SK-N-SH (cell line): ENCODE measurements around the gene PEBP1. TPM values are rescaled to one million over a fixed set of nuclear protein-coding genes. Genes with fewer than 3 reads are reported as not detected.

Source experiments
- CTCF ChIA-PET: fragments of 300-600, 350-600 bp; formaldehyde crosslinking; extraction: SDS; loops from one replicate; lab custom pipeline; 2021; lab: Yijun Ruan, JAX
- POLR2A ChIA-PET: fragments of 350-600 bp; sonication (Branson Sonifier 250); formaldehyde crosslinking; extraction: SDS; loops from one replicate; lab custom pipeline; 2020; ENCODE audit warnings: antibody characterized with exemption, inconsistent platforms; lab: Yijun Ruan, JAX
- DNase-seq: peaks from one replicate; pipeline ENCODE4 v3.0.0; 2012
- H2AFZ ChIP-seq: fragments of 200-600 bp; sonication (generic); 2 replicates; pipeline ENCODE4 v1.8.1; 2016; ENCODE audit warnings: antibody characterized with exemption, mild to moderate bottlenecking, low read depth
- H3F3A ChIP-seq: fragments of 200-600 bp; sonication (generic); replicated peaks from 2 replicates; pipeline ENCODE3; 2016; ENCODE audit warnings: antibody characterized with exemption, mild to moderate bottlenecking; ENCODE audit not compliant: insufficient read depth
- H3K27ac ChIP-seq, 2 experiments: fragments of 200-500 bp in 1 of 2; fragments of 200-600 bp in 1 of 2; sonication (Bioruptor generic) in 1 of 2; sonication (generic), shearing (Covaris generic) in 1 of 2; 2 replicates each; pipeline versions ENCODE4 v1.5.1 to v1.6.1; 2014 to 2016; ENCODE audit warnings: low read depth in 2 of 2, inconsistent platforms in 1 of 2, low read length in 1 of 2, mild to moderate bottlenecking in 1 of 2, mixed read lengths in 1 of 2
- H3K27me3 ChIP-seq: fragments of 200-600 bp; sonication (generic), shearing (Covaris generic); 2 replicates; pipeline ENCODE4 v1.6.1; 2016; ENCODE audit warnings: mixed run types; ENCODE audit not compliant: insufficient read depth
- H3K36me3 ChIP-seq, 2 experiments: fragments of 200-500 bp in 1 of 2; fragments of 200-600 bp in 1 of 2; sonication (Bioruptor generic) in 1 of 2; sonication (generic) in 1 of 2; replicated peaks in 1 of 2; 2 replicates each; pipeline versions ENCODE3 to v1.5.1; 2014 to 2016; ENCODE audit warnings: low read length in 1 of 2, mild to moderate bottlenecking in 1 of 2; ENCODE audit not compliant: insufficient read depth in 2 of 2, control insufficient read depth in 1 of 2
- H3K4me1 ChIP-seq, 2 experiments: fragments of 200-500 bp in 1 of 2; fragments of 200-600 bp in 1 of 2; sonication (Bioruptor generic) in 1 of 2; sonication (generic), shearing (Covaris generic) in 1 of 2; 2 replicates each; pipeline versions ENCODE4 v1.5.1 to v1.6.1; 2014 to 2016; ENCODE audit warnings: low read depth in 1 of 2, low read length in 1 of 2, mixed run types in 1 of 2; ENCODE audit not compliant: insufficient read depth in 2 of 2, control insufficient read depth in 1 of 2
- H3K4me2 ChIP-seq: fragments of 200-600 bp; sonication (generic), shearing (Covaris generic); 2 replicates; pipeline ENCODE4 v1.6.1; 2017; ENCODE audit warnings: mixed run types
- H3K4me3 ChIP-seq, 2 experiments: fragments of 200-500 bp in 1 of 2; fragments of 200-600 bp in 1 of 2; sonication (Bioruptor generic) in 1 of 2; sonication (generic), shearing (Covaris generic) in 1 of 2; 2 replicates each; pipeline versions ENCODE4 v1.5.1 to v1.8.1; 2014 to 2016; ENCODE audit warnings: low read depth in 2 of 2, inconsistent platforms in 1 of 2, low read length in 1 of 2, mild to moderate bottlenecking in 1 of 2, mixed read lengths in 1 of 2, moderate library complexity in 1 of 2
- H3K79me2 ChIP-seq: fragments of 200-600 bp; sonication (generic); 2 replicates; pipeline ENCODE4 v1.8.1; 2017; ENCODE audit warnings: mild to moderate bottlenecking; ENCODE audit not compliant: insufficient read depth
- H3K9ac ChIP-seq: fragments of 200-600 bp; sonication (generic); 2 replicates; pipeline ENCODE4 v1.6.1; 2017; ENCODE audit warnings: mixed run types
- H3K9me2 ChIP-seq: fragments of 200-600 bp; sonication (generic); 2 replicates; pipeline ENCODE4 v1.6.1; 2017; ENCODE audit warnings: mixed run types
- H3K9me3 ChIP-seq: fragments of 200-600 bp; sonication (generic); 2 replicates; pipeline ENCODE4 v1.6.1; 2017; ENCODE audit warnings: mixed run types, mild to moderate bottlenecking, moderate library complexity
- H4K20me1 ChIP-seq: fragments of 200-600 bp; sonication (generic); 2 replicates; pipeline ENCODE4 v1.6.1; 2017; ENCODE audit warnings: mild to moderate bottlenecking, mixed run types; ENCODE audit not compliant: insufficient read depth
- EZH2phosphoT487 ChIP-seq: fragments of 200-600 bp; sonication (generic); IDR thresholded peaks from 2 replicates; pipeline ENCODE4 v1.6.1; 2017; ENCODE audit warnings: low read depth, mixed run types, mild to moderate bottlenecking, antibody characterized with exemption, moderate library complexity, borderline replicate concordance
- MEF2A ChIP-seq: IDR thresholded peaks from 2 replicates; pipeline ENCODE4 v1.4.0; 2012; ENCODE audit warnings: low read depth, borderline replicate concordance
- NFIC ChIP-seq: IDR thresholded peaks from 2 replicates; pipeline ENCODE4 v1.4.0; 2012; ENCODE audit warnings: borderline replicate concordance
- RCOR1 ChIP-seq: fragments of 150-350 bp; IDR thresholded peaks from 2 replicates; pipeline ENCODE4 v1.6.1; 2017; ENCODE audit warnings: antibody characterized with exemption, low read length
- TCF12 ChIP-seq: IDR thresholded peaks from 2 replicates; pipeline ENCODE4 v1.4.0; 2012
- WGBS: methylation state at CpG from one replicate; pipeline ENCODE4 v1.1.6; 2017; ENCODE audit warnings: low lambda C conversion rate; 5-methylcytosine and 5-hydroxymethylcytosine counted together
- polyA plus RNA-seq, 3 experiments: library from polyadenylated mRNA; depleted of rRNA; stranded (reverse); fragments of >200 nt; gene quantifications; 2 replicates each; pipeline ENCODE4 v1.2.3, GENCODE V29; 2012
- TF ChIP-seq, protein P1 (sequence below): IDR thresholded peaks from 2 replicates; pipeline ENCODE4 v1.4.0; 2012; ENCODE audit warnings: low read depth
- TF ChIP-seq, protein P2 (sequence below): IDR thresholded peaks from 2 replicates; pipeline ENCODE4 v1.6.1; 2012; ENCODE audit warnings: mild to moderate bottlenecking, low read depth, low read length, moderate library complexity
- TF ChIP-seq, protein P3 (sequence below): fragments of 150-350 bp; IDR thresholded peaks from 2 replicates; pipeline ENCODE4 v1.6.1; 2017; ENCODE audit warnings: antibody characterized with exemption, low read length, low read depth, borderline replicate concordance

PEBP1 gene
- polyA plus RNA-seq, 1 of the 3 experiments (the other 2 are of a cell fraction) = 219 TPM

DNA sequence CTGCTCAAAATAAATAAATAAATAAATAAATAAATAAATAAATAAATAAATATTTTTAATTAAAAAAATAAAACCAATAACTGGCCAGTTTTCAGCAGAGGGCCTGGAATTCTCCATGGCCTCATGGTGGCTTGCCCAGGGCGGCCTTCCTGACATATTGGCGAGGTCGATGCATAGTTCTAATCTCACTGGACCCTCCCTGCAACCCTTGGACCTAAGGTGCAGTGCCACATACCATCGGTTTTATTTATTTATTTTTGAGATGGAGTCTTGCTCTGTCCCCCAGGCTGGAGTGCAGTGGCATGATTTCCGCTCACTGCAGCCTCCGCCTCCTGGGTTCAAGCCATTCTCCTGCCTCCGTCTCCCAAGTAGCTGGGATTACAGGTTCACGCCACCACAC lies 28.2 kb upstream of the PEBP1 start:
- Histone ChIP-seq H3K27ac (no peak overlapping the region), H3K9me2 (no peaks in the 10 kb centered on the region), H3K4me2 (no peak overlapping the region), H3K36me3 (no peaks in the 10 kb centered on the region), H3F3A (peaks cover 5% of the 10 kb centered on the region), H3K4me1 (peaks cover 0 to 2% of the 10 kb centered on the region in 2 experiments; a peak in 1 of 4 replicates), H3K79me2 (peaks cover 5% of the 10 kb centered on the region; the same call in 1 of the 2 replicates), H3K9me3 (no peaks in the 10 kb centered on the region), H3K9ac (no peak overlapping the region), H3K27me3 (no peaks in the 10 kb centered on the region), H3K4me3 (no peak overlapping the region), H4K20me1 (no peaks in the 10 kb centered on the region), H2AFZ (no peak overlapping the region)
- no peak for DNase-seq
- TF ChIP-seq TCF12 (no peak), MEF2A (no peak), EZH2phosphoT487 (no peak), NFIC (no peak), RCOR1 (no peak)
- TF ChIP-seq, protein P1, sequence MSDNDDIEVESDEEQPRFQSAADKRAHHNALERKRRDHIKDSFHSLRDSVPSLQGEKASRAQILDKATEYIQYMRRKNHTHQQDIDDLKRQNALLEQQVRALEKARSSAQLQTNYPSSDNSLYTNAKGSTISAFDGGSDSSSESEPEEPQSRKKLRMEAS = no peak
- ChIA-PET CTCF (no interaction called here), POLR2A (no interaction called here)
- 87% methylated on average over 8 of the region's 8 CpGs for WGBS

DNA sequence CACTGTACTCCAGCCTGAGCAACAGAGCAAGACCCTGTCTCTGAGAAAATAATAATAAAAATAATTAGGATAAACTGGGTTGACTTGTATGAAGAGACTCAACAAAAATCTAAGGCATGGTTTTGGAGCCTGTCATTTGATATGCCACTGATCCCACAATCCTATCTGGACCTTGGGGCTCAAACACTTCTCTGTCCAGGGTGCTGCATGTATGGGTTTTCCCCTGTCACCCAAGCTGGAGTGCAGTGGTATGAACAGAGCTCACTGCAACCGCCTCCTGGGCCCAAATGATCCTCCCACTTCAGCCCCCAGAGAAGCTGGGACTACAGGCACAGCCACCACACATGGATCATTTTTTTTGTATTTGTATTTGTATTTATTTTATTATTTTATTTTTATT lies 26.8 kb upstream of the PEBP1 start:
- Histone ChIP-seq H3K4me1 (no peaks in the 10 kb centered on the region; a peak in 1 of 4 replicates), H3K9me2 (no peaks in the 10 kb centered on the region), H3K79me2 (no peaks in the 10 kb centered on the region), H3K4me2 (no peak overlapping the region), H3K9ac (no peak overlapping the region), H3F3A (peaks cover 5% of the 10 kb centered on the region), H3K27me3 (no peaks in the 10 kb centered on the region), H4K20me1 (no peaks in the 10 kb centered on the region), H3K9me3 (no peaks in the 10 kb centered on the region), H3K4me3 (no peak overlapping the region), H3K36me3 (no peaks in the 10 kb centered on the region), H3K27ac (no peak overlapping the region), H2AFZ (no peak overlapping the region)
- ChIA-PET POLR2A (interaction anchor here (0.6 kb wide), 2 partner anchors 15 to 26 kb away, joined by 3 to 5 read pairs; no protein-coding TSS in a partner anchor), CTCF (interaction anchor here (0.6 to 1.1 kb wide), 6 partner anchors 11 to 267 kb away, joined by 3 to 5 read pairs (median 3); partner anchors contain the start of gene SUDS3)
- DNase-seq = no peak
- WGBS = 100% methylated on average over 1 of the region's 1 CpG
- TF ChIP-seq, protein P2, sequence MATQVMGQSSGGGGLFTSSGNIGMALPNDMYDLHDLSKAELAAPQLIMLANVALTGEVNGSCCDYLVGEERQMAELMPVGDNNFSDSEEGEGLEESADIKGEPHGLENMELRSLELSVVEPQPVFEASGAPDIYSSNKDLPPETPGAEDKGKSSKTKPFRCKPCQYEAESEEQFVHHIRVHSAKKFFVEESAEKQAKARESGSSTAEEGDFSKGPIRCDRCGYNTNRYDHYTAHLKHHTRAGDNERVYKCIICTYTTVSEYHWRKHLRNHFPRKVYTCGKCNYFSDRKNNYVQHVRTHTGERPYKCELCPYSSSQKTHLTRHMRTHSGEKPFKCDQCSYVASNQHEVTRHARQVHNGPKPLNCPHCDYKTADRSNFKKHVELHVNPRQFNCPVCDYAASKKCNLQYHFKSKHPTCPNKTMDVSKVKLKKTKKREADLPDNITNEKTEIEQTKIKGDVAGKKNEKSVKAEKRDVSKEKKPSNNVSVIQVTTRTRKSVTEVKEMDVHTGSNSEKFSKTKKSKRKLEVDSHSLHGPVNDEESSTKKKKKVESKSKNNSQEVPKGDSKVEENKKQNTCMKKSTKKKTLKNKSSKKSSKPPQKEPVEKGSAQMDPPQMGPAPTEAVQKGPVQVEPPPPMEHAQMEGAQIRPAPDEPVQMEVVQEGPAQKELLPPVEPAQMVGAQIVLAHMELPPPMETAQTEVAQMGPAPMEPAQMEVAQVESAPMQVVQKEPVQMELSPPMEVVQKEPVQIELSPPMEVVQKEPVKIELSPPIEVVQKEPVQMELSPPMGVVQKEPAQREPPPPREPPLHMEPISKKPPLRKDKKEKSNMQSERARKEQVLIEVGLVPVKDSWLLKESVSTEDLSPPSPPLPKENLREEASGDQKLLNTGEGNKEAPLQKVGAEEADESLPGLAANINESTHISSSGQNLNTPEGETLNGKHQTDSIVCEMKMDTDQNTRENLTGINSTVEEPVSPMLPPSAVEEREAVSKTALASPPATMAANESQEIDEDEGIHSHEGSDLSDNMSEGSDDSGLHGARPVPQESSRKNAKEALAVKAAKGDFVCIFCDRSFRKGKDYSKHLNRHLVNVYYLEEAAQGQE = peak; percentile 87
- TF ChIP-seq, protein P3, sequence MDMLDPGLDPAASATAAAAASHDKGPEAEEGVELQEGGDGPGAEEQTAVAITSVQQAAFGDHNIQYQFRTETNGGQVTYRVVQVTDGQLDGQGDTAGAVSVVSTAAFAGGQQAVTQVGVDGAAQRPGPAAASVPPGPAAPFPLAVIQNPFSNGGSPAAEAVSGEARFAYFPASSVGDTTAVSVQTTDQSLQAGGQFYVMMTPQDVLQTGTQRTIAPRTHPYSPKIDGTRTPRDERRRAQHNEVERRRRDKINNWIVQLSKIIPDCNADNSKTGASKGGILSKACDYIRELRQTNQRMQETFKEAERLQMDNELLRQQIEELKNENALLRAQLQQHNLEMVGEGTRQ = no peak
- TF ChIP-seq, all 33 proteins: peak for 1
